Epithelial cell of esophagus (primary cell): ENCODE measurements around the gene USP34.
A peak's percentile ranks its signal among the peaks of the same experiment; 100 is the strongest.

Experiments used
- DNase-seq: peaks from one replicate; pipeline ENCODE4 v3.0.0; 2010; ENCODE audit warnings: low read depth
- H3K4me3 ChIP-seq: 2 replicates; pipeline ENCODE4 v1.5.1; 2011; ENCODE audit warnings: mild to moderate bottlenecking, low read length, control low read depth
- TF ChIP-seq, protein P1 (sequence below): IDR thresholded peaks from 2 replicates; pipeline ENCODE4 v1.5.1; 2011; ENCODE audit warnings: low read depth, mild to moderate bottlenecking, low read length, control low read depth, inconsistent platforms; ENCODE audit not compliant: insufficient read depth; ENCODE audit errors: missing control alignments

USP34 gene

DNA sequence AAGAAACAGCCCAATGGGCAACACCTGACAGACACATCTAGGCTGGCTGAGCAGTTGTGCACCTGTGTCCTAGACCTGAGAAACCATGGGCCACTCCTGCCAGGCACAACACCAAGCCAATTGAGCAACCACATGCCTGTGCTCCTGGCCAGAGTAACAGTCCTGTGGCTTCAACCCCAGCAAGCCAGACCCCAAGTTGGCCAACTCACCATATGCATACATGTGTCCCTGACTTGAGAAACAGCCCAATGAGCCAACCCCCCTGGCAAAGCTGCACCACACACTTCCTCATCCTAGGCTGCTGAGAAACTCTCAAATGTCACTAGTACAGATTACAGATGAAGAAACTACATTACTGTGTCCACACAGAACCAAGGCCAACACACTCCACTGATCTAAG is 36.6 kb downstream of the USP34 start:
- TF ChIP-seq, protein P1, sequence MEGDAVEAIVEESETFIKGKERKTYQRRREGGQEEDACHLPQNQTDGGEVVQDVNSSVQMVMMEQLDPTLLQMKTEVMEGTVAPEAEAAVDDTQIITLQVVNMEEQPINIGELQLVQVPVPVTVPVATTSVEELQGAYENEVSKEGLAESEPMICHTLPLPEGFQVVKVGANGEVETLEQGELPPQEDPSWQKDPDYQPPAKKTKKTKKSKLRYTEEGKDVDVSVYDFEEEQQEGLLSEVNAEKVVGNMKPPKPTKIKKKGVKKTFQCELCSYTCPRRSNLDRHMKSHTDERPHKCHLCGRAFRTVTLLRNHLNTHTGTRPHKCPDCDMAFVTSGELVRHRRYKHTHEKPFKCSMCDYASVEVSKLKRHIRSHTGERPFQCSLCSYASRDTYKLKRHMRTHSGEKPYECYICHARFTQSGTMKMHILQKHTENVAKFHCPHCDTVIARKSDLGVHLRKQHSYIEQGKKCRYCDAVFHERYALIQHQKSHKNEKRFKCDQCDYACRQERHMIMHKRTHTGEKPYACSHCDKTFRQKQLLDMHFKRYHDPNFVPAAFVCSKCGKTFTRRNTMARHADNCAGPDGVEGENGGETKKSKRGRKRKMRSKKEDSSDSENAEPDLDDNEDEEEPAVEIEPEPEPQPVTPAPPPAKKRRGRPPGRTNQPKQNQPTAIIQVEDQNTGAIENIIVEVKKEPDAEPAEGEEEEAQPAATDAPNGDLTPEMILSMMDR, result no peak

DNA sequence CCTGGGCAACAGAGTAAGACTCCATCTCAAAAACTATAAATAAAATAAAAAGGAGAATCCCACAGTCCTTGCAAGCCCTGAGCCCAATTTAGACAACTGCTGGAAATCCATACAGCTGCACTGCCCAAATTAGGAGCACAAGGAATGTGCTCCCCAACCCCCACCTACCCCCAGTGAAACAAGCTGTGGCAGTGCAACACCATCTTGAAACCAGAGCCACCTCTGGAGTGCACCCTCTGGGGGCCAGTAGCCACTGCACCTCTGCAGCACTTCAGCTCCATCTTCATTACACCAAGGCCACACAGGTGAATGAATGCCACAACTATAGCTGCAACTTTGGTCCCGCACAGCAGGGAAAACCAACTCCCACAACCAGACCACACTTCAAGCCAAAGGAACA is 37.3 kb downstream of the USP34 start:
- no peak overlapping the region for H3K4me3 ChIP-seq
- DNase-seq, result no peak
- TF ChIP-seq, protein P1, result no peak

More for the DNA sequence above, 36.6 kb downstream of the USP34 start:
- no peak for DNase-seq
- H3K4me3 ChIP-seq, result no peak overlapping the region

DNA sequence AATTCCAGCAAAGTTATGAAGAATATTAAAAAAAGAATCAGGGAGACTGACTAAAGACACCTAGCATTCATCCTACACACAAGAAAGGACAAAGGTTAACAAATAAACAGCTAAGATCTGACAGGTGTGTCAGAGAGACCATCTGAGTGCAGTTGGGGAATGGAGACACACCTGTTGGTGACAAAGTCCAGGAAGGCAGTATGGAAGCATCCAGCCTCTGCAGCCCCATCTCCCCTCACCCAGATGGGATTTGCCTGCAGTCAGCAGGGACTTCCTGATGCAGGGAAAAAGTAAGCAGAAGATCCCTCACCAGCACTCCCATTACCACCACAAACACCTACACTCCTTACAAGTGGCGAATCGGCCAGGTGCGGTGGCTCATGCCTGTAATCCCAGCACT is 37.9 kb downstream of the USP34 start:
- TF ChIP-seq, protein P1, result no peak
- H3K4me3 ChIP-seq, result no peak overlapping the region
- DNase-seq, result no peak

DNA sequence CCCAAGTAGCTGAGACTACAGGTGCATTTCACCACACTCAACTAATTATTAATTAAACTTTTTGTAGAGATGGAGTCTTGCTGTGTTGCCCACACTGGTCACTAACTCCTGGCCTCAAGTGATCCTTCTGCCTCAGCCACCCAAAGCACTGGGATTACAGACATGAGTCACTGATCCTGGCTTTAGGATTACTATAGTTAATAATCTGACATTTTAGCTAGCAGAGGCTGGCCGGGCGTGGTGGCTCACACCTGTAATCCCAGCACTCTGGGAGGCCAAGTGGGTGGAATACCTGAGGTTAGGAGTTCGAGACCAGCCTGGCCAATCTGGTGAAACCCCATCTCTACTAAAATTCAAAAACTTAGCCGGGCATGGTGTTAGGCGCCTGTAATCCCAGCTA is 39.5 kb downstream of the USP34 start:
- TF ChIP-seq, protein P1, result no peak
- H3K4me3 ChIP-seq, result no peak overlapping the region
- DNase-seq, result no peak

DNA sequence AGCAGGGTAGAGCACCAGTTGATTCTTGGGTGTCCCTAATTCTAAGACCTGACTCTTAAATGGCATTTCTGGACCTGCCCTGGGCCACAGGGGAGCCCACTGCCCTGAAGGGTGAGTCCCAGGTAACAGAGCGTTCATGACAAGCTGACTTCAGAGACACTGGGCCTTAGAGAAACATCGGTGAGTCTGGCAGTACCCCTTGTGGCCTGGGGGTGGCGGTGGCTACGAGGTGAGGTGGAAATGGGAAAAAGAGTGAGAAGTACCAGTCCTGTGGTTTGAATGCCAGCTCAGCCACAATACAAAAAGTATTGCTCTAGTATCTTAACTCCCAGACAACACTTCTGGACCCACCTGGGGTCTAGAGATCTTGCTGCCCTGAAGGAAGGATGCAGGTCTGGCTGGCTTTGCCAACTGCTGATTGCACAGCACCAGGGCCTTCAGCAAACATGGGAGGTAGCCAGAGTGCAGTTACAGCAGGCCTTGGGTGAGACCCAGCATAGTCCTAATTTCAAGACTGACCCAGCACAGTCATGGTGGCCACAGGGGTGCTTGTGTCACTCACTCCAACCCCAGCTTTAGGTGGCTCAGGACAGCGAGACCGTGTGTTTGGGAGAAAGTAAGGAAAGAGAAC is 44.5 kb downstream of the USP34 start:
- peak; percentile 67 for DNase-seq
- no peak overlapping the region for H3K4me3 ChIP-seq
- TF ChIP-seq, protein P1, result peak; percentile 67

DNA sequence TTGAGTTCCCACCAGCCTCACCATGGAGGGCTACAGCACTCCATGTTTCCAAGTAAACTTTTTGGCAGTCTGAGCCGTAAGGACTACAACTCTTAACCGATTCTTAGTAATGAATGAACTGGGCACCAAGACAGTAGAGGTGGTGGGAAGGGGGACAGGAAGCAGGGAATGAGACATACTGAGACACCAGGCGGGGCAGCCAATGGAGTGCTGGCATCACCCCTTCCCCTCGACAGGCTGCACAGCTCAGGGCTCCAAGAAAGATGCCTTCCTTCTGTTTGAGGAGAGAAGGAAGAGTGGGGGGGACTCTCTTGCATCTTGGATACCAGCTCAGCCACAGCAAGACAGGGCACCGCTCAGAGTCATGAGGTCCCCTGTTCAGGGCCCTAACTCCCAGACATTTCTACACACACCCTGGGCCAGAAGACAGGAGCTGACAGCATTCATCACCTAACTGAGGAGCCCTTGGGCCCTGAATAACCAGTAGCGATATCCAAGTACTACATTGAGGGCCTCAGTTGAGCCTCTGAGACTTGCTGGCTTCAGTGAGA is 45.2 kb downstream of the USP34 start:
- no peak overlapping the region for H3K4me3 ChIP-seq
- TF ChIP-seq, protein P1, result no peak
- no peak for DNase-seq

DNA sequence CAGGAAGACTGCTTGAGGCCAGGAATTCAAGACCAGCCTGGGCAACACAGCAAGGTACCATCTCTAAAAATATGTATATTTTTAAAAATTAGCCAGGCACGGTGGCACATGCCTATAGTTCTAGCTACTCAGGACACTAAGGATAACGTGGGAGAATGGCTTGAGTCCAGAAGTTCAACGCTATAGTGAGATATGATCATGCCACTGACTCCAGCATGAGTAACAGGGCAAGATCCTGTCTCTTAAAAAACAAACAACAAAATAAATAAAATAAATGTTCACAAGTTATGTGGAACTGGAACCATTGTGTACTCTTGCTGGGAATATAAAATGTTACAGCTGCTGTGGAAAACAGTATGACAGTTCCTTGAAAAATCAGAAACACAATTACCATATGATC is 47.2 kb downstream of the USP34 start:
- no peak overlapping the region for H3K4me3 ChIP-seq
- TF ChIP-seq, protein P1, result no peak
- peak; percentile 76 for DNase-seq
